ENCODE measurements around the gene TNFRSF4.
"Not testable (repeated sequence)": the region's sequence is repeated elsewhere in the genome, so short reads cannot be mapped to it uniquely, and the experiment has no call there.

The TNFRSF4 gene

DNA sequence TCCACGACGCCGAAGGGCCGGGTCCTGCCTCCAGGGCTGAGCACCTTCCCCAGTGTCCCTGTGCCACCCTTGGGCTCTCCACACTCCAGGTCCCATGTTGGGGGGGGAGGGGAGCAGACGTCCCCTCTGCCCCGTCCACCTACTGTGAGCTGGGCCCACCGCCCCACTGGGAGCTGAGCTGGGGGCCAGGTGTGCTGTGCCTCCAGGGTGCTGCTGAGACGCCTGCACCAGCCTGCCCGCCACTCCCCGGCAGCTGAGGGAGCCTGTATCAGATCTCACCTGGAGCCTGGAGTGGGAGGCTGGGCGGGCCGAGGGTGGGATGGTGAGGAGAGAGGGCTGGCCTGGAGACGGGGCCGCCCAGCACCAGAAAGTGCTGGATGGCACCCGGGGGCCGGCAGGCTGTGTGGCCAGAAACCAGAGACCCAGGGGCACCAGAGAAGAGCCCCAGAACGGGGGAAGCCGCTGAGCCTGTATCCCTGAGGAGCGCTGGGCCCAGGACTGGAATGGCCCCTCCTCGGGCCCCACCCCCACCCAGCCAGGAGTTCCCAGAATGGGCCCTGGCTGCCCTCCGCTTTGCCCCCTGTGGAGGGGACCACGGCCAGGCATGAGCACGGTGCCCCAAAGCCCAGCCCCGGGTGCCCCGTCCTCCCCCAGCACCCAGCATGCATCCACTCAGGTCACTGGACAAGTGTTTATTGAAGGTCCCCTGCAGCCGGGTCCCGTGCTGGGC, 11.0 kb downstream of the TNFRSF4 start:
- no peak for DNase-seq (ENCODE audit: low read depth)

DNA sequence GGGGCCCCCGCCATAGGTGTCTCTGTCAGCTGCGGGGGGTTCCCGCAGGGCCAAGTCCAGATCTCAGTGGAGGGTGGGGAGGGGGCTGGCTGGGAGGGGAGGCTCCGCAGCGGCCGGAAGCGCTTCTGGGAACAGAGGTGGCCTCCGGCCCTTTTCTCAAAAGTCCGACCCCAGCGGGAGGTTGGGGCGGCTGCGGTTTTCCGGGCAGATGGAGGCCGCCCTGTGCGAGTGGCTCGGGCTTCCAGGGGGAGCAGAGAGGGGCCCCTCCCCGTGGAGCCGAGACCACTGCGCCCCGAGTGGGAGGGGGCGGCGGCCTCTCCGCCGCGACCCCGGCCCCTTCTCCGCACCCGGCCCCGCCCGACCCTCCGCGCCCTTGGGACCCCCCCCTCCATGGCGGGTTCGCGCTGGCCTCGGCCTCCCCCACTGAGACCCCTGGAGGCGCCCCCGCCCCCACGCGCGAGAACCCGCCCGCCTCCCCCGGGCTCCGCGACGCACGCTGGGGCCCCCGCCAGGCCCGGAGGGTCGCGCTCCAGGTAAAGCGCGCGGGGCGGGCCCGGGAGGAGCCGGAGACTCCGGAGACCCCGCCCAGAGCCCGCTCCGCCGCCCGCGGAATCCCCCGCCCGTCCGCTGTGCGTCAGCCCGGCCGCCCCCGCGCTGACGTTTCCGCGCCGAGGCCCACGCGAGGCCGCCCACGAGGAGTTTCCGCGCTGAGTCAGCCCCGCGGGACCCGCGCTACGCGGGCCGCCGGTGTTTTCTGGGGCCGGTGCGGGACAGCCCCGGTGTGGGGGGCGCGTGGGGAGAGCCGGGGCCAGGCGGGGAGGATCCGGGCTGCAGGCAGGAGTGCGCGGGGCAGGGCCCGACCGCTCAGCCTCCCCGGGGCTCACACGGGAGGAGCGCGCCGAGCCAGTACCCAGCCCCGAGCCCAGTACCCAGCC, 12.8 kb downstream of the TNFRSF4 start:
- DNase-seq (ENCODE audit: low read depth): peak; percentile 75

DNA sequence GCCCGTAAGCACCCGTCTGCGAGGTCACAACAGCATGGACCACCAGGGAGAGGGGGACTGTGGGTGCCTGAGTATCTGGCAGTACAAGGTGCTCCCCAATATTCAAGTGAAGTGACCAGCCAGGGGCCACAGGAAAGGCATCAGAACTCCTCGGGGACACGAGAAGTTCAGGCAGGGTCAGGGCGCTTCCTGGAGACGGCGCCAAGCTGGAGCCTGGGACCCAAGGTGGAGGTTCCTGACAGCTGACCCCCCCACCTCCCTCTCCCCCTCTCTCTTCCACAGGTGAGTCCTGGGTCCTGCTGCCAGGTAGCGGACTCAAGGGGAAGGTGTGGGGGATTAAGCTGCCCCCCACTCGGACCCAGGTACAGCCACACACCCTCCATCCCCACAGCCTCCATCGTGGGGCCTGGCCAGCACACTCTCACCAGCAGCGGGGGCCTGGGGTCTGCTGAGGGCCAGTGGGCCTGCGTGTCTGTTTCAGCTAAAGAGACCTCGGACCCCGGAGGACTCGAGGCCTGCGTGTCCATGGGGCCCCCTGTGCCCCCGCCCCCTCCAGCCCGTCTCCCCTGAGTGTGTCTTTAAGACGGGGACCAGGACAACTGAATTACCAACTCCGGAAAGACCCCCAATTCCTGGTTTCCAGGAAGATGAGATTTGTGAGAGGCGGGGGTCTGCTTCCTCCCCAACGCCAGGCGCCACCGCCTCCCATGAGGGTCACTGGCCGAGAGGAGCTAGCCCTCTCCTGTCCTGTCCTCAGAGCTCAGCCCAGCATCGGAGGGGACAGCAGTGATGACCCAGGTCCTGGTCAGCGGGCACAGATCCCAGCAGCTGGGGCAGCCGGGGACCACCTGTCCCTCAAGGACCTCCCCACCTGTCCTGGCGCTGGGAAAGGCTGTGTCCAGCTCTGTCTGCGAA, 13.7 kb downstream of the TNFRSF4 start:
- no peak for DNase-seq (ENCODE audit: low read depth)

DNA sequence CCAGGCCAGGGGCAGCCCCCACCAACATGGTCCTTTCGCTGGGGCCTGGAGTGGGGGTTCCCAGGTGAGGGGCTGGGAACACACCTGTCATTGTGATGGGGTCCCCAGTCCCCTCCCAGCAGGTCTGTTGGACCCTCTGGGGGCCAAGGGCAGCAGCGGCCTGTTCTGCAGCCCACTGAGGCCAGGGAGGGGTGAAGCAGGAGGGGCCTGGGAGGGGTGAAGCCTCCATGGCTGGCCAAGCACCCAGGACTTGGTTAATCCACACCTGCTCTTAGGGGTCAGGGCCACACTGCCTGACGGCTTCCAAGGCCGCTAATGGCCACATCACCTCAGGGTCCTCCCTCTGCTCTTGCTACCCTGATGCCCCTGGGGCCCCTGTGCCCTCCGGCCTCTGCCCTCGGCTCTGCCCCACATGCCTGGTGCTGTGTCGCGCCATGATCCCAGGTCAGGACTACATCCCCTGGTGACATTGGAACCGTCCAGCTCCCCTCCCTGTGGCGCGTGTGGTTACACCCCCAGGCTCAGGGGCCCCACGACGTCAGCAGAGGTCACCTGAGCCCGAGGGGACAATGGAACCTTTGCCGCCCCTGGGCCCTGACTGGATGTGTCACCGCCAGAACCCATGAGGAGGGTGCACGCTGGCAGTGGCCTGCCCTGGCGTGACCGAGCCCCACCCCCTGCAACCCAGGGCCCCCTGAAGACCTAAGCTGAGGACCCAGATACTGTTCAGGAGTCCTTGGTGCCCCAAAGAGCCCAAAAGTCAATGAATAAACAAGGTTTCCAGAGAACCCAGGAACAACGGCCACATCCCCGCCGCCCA, 14.6 kb downstream of the TNFRSF4 start:
- DNase-seq (ENCODE audit: low read depth): no peak

DNA sequence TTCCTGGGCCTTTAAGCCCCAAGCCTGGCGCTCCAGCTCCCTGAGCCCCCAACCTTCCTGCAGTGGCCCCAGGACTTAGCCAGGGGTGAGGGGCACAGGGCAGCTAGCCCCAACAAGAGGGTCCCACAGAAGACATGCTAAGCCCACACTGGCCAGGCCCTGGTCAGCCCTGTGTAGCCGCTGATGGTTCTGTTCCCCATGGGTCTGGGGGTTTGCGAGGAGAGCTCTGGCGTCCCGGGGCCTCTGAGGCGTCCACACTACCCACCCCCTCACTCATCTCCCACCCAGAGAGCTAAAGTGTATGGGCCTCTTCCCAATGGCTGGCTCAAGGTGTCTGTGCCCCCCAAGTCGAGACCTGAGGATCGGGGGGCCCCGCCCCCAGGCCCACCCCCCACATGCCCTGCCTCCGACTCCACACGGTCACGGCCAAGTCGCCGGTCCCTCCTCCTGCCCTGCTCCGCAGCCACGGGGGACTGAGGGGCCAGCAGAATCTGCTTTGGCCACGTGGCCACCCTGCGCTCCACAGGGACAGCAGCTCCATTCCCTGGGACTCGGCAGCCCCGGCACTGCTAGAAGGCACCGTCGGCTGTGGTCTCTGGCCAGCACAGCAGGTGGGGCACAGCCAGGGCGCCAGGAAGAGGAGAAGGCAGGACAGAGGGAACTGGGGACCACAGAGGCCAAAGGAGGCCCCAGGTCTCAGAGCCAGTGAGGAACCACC, 15.4 kb downstream of the TNFRSF4 start:
- no peak for DNase-seq (ENCODE audit: low read depth)

DNA sequence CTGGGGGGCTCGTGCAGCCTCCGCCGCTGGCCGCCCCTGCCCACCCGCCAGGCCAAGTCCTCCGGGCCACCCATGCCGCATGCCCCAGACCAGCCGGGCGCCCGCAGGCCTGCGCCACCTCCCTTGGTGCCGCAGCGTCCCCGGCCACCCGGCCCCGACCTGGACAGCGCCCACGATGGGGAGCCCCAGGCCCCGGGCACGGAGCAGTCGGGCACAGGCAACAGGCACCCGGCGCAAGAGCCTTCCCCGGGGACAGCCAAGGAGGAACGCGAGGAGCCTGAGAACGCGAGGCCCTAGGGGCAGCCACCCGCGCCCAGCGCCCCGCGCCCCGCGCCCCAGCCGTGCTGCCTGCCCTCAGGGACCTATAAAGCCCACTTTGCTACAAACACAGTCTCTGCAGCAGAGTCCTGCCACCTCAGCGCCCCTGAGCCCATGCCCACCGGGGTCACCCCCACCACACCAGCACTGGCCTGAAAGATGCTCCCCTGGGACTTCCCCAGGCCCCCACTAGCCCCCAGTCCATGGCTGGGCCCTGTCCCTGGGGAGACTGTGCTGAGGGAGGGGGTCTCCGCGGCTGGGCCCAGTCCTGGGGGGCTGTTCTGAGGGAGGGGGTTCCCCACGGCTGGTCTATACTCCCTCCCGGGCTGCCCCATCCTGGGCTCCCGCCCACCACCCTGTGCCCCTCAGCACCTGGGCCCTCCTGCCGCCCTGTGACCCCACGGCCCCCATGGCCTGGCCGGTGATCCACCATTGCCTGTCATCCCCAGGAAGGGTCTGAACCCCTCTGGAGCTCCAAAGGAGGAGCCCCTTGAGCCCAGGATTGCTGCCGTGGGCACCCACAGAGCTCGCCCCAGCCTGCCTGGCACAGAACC, 16.2 kb downstream of the TNFRSF4 start:
- no peak for DNase-seq (ENCODE audit: low read depth)

DNA sequence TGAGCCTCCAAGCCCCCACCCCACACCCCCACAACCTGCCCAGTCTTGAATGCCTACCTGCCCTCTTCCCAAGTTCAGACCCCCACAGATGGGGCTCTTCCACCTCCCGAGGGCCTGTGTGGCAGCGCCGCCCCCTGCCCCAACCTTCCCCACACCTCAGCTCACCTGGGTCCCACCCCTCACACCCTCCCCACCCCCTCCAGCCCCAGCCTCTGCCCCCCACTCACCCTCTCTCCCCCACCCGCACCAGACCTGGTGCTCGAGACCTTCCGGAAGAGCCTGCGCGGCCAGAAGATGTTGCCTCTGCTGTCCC, 16.8 kb downstream of the TNFRSF4 start:
- DNase-seq (ENCODE audit: low read depth): no peak

DNA sequence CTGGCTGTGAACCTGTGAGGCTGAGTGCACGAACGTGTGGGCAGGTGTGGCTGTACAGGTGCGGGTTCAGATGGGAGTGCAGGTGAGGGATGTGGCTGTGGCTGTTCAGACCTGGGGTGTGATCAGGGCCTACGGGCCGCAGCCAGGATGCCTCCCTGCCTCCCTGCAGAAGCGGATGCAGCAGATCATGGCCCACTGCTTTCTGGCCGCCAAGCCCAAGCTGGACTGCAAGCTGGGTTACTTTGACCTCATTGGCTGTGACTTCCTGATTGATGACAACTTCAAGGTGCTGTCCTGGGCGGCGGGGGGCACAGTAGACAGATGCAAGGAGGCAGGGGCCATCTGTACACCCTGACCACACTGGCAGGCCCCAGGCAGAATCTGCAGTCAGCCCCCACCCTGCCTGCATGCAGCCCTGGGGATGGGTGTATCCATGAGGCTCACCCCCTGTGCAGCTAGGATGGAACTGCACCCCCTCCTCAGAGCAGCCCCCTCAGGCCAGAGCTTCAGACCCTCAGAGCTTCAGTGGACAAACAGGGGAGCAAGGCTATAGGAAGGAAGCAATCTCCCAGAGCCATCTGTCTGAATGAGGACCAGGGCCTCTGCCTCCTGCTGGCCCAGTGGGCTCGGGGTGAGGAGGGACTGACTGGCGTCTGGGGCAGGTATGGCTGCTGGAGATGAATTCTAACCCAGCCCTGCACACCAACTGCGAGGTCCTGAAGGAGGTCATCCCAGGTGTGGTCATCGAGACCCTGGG, 17.3 kb downstream of the TNFRSF4 start:
- DNase-seq (ENCODE audit: low read depth): no peak

DNA sequence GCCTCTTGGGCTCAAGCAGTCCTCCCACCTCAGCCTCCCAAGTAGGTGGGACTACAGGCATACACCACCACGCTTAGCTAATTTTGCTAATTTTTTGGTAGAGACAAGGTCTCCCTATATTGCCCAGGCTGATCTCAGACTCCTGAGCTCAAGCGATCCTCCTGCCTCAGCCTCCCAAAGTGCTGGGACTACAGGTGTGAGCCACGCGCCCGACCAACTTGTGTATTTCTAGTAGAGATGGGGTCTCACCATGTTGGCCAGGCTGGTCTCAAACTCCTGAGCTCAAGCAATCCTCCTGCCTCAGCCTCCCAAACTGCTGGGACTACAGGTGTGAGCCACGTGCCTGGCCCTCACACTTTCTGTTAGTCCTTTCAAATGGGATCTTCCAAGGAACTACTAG, 18.2 kb downstream of the TNFRSF4 start:
- not testable (repeated sequence) for DNase-seq (ENCODE audit: low read depth)

DNA sequence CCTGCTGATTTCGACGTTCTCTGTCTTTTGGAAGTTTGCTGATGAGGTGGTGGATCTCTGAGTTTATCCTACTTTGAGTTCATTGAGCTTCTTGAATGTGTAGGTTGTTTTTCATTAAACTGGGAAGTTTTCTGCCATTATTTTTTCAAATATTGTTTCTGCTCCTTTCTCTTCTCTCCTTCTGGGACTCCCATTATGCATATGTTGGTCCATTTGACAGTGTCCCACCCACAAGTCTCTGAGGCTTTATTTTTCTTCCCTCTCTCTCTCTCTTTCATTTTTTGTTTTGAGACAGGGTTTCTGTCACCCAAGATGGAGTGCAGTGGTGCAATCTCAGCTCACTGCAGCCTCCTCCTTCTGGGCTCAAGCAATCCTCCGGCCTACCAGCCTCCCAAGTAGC, 19.2 kb downstream of the TNFRSF4 start:
- peak; percentile 30 for DNase-seq (ENCODE audit: low read depth)

DNA sequence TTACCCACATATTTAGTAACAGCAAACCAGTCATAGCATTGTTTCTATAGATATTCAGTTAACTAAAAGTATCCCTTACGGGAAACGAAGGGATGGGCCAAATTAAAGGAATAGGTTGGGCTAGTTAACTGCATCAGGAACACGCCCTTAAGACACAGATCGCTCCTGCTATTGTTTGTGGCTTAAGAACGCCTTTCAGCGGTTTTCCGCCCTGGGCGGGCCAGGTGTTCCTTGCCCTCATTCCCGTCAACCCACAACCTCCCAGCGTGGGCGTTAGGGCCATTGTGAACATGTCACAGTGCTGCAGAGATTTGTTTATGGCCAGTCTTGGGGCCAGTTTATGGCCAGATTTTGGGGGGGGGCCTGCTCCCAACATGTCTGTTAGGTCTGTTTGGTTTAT, 22.2 kb downstream of the TNFRSF4 start:
- no peak for DNase-seq (ENCODE audit: low read depth)

DNA sequence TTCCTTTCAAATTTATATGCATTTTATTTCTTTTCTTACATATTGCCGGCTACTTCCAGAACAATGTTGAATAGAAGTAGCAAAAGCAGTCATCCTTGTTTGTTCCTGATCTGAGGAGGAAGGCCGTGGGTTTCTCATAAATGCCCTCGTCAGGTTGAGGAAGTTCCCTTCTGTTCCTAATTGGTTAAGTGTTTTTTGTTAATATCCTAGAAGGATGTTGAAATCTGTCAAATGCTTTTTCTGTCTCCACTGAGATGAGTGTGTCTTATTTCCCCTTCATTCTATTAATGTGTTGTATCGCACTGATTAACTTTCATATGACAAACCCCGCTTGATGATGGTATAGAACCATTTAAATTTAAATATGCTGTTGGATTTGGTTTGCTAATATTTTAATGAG, 24.8 kb downstream of the TNFRSF4 start:
- DNase-seq (ENCODE audit: low read depth): no peak

DNA sequence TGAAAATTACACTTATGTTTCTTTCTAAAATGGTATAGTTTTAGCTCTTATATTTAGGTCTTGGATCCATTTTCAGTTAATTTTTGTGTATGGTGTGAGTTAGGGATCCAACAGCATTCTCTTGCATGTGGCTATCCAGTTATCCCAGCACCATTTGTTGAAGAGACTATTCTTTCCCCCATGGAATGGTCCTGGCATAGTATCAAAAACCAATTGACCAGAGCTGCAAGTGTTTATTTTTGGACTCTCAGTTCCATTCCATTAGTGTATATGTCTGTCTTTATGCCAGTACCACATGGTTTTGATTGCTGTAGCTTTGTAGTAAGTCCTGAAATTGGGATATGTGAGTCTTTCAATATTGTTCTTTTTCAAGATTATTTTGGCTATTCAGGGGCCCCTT, 26.0 kb downstream of the TNFRSF4 start:
- no peak for DNase-seq (ENCODE audit: low read depth)

DNA sequence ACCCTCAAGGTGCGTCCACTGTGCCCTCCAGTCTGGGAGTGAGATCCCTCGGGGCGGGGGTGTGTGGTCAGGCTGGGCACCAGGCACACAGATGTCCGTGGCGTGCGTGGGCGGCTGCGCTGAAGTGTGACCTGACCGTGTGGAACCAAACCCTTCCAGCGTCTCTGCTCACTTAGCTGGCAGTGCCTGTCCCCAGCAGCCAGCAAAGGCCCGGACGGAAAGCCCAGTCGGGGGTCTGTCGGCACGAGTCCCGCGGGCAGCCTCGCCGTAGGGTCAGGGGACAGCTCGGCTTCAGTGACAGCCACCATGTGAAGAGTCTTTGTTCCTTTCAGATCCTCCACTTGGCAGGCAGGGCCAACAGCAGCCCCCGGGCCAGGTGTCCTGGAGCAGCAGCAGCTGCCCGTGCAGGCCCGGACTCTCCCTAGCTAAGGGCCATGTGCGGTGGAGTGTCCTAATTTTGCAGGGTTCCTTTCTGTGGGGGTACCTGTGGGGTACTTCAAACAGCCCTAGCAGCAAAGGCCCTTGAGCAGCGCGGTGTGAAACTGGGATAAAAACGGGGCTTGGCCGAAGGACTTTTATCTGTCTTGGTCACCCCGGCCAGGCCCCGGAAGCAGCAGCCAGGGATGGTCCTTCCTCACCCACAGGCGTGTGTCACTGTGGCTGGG, 28.7 kb downstream of the TNFRSF4 start:
- DNase-seq (ENCODE audit: low read depth): no peak

DNA sequence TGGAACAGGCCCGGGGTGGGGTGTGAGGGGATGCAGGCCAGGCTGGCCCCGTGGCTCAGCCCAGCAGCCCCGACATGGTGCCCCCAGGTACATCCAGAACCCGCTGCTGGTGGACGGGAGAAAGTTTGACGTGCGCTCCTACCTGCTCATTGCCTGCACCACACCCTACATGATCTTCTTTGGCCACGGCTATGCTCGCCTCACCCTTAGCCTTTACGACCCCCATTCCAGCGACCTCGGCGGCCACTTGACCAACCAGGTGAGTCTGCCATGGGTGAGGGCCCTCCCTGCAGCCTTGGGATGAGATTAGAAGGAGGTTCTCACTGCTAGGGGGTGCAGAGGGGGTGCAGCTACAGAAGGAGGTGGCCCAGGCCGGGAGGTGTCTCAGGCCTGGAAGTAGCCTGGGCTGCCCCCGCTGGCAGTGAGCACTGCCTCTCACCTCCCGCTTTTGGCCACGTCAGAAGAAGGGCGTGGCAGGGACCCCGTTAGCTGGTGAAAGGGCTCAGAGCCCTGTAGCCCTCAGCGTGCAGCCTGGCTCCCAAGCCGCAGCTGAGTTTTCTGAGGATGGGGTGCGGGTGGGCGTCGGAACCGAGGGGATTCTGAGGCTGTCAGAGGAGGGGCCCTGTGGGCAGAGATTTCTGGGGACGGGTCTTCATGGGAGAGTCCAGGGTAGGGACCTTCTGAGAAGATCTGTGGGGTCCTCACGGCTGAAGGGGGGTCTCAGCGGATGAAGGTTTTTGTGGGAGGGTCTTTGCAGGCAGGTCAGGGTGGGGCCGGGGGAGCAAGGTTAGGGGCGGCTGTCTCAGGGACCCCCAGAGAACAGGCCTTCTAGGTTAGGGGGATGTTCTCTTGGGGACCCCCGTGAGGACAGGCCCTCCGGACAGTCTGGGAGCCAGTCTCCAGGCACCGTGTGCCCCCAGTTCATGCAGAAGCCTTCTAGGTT, 29.8 kb downstream of the TNFRSF4 start:
- DNase-seq (ENCODE audit: low read depth): no peak

DNA sequence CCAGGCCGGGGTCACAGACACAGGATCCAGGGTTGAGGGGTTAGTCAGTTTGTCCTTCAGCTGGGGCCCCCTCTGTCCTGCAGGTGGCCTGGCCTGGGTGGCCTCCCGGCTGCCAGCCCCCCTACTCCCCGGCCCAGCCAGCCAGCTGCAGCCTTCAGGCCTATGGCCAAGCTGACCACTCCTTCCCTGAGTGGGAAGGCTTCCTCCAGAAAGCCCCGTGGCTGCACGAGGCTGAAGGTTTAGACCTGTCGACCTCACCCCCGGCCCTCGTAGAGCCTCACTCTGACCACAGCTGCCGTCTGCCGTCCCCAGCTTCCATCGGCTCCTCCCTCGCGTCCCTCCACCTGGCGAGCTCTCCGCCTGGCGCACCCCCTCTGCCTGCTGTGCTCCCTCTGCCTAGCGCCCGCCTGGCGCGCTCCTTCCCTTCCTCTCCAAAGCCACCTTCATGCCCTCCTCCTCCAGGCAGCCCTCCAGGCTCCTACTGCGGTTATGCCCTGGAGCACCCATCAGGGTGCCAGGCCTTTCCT, 30.7 kb downstream of the TNFRSF4 start:
- no peak for DNase-seq (ENCODE audit: low read depth)

All from amniotic epithelial cell (primary cell).